GM19395 (cell line): ENCODE measurements around the gene MCC.

Experiments used
- ATAC-seq: cut with Tn5 transposase; IDR thresholded peaks from one replicate; pipeline ENCODE4 v1.9.1; 2021; ENCODE audit warnings: mild to moderate bottlenecking, moderate library complexity; ENCODE audit not compliant: unreplicated experiment

MCC gene

DNA sequence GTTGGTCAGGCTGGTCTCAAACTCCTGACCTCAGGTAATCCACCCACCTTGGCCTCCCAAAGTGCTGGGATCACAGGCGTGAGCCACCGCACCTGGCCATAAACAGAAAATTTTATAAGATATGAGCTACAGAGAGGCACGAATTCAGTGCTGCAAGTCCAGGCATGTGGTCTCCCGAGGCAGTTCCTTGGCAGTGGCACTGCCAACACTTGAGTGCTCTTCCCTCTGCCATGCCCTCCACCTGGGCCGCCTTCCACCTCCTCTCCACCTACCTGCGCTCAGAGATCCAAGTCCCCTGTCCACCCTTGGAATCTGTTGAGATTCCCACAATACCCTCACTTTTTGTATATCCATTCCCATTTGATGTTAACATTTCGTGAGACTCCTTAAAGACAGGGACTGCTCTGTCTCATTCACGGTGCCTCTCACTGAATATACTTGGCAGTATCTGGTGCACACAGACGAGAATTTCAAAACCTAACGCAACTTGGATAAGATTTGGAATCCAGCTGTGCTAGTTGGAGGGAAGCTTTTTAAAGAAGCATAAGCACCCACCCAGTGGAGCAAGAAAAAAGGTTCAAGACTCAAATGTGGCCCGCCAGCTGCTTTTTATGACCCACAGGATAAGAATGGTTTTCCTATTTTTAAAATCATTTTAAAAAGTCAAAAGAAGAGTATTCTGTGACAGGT lies 443.3 kb downstream of the MCC start:
- ATAC-seq: no peak

DNA sequence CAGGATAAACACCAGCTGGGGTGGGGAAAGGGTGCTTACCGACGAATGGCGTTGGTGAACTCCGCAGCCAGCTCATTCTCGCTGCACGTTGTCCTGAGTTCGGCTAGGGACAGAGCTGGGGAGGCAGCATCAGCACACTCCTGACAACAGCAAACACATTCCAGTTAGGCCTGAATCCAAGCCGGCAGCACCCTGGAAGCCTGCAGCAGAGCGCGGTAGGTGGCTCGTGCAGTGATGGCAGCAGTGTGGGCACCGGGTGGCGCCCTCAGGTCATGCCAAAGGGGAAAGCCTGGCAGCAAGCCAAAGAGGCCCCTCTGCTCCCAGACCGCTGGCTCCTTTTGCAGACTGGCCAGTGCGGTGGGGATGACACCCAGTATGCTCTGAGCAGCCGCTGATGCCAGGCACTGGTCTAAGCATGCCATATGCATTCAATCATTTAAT lies 444.7 kb downstream of the MCC start:
- ATAC-seq: no peak

DNA sequence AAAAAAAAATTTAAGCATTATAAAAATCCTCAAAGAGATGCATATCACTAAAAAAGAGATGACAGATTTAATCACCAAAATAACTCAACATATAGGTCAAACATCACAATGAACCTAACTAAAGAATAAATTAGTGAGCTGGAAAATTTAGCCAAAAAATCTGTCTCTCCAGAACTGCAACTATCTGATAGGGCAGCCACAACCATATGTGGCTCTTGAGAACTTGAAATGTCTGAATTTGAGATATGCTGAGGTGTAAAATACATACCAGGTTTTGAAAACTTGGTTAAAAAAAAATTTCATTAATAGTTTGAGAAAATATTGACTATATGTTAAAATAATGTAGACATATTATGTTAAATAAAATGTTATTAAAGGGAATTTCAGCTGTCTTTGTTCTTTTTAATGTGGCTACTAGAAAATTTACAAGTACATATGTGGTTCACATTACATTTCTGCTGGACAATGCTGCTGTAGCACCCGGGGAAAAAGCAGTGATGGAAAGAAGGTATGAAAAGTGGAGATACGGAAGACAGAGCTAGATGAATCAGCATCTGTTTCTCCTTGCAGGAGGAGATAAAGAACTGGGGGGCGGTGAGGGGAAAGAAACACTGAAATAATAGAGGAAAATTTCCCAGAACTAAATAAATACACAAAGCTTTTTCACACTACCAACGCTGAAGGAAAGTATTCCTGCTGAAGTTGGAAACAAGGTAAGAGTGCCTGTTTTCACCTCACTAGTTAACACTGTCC lies 445.6 kb downstream of the MCC start:
- ATAC-seq: no peak

DNA sequence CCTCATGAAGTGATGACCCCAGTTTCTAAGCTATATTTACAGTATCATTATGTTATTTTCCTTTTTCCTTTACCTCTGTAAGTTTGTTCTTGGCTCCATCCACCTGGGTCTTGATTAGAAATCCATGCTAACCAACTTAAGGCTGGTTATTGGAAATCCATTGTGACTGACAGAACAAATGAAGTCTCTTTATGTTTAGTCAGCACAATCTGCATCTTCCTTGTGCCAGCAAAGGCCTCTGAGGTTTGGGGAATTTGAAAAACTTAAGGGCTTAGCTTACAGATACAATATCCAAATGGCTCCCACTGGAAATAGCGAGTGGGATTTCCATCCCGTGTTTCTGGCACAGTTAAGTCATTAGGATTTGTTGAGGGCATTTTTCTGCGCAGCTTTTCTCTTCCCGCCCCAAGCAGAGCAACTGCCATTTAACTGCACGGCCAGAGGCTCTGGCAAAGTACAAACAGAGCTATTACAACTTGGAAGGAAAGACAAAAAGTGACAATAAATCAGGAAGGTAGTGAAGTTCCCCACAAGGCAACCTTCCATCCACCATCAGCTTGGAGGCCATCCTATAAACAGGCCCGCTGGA lies 447.5 kb downstream of the MCC start:
- ATAC-seq: no peak

DNA sequence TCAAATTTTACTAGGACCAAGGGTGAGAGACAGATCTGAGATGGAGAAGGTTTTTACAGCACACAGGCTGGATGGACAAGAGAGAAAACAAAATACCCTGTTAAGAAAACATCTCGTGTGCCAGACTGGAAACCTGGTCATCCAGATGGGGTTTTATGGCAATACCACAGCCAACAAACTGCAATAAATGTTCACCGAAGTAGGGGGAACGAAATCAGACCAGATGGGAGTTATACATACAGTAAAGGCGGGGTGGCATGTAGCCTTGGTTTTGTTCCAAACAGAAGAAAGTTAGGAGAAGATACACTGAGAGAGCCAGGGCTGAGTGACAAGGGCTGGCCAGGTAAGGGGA lies 448.3 kb downstream of the MCC start:
- ATAC-seq: no peak

DNA sequence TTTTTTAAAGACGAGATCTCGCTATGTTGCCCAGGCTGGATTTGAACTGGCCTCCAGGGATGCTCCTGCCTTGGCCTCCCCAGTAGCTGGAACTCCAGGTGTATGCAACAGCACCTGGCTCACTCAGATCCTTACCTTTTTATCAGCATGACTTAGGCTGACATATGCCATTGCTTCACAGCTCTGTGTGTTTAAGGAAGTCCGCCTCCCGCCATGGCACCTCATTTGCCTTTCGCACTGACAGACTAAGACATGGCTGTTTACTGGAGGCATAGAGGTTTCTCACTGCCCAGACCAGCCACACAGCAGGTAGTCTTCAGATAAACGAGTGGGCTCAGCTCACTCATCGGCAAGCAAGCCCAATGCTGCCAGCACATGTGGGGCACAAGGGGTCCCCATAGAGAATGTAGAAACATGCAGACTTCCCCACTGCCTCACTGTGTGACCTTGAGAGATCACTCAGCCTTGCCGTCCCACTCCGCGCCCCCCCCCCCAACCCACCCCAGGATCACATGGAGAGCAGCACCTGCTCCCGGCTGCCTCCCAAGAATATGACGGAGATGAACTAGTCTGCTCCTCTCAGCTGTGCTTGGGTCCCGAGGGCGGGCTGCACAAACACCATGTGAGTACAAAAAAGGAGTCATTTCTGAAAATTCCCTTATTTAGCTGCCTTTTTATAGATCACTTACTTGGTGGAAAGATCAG lies 448.9 kb downstream of the MCC start:
- ATAC-seq: no peak

DNA sequence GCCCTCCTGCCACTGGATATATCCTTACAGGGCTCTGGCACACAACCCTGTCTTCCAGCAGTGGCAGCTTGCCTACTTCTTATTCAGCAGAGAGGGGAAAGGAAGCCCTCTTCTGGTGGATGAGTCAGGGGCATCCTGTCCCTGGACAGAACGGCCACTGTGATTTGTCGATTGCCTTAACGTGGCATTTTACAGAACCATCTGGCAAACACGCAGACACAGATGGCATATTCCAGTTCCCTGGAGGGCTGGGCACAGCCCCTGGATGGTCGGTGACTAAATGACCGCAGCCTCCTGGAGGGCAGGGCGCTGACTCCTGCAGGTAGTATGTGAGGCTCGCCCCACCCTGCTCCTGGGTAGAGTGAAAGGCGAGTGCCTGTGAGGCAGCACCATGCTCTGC lies 449.5 kb downstream of the MCC start:
- ATAC-seq: no peak

DNA sequence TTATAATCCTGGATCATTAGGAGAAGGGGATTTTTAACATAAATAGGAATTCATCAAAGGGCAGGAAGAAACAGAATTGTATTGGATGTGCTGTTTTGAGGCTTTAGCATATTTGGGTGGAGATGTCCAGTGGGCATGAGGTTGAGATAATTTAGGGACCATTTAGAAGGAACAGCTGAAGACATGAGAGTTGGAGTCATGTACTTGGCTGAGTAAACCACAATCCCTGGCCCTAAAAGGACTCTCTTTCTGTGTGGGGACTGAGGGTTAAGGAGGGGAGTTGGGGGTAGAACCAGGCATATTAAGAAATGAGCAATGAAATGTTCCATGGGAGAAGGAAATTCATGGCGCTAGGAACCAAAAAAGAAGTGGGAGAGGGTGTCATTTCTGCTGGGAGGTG lies 450.1 kb downstream of the MCC start:
- ATAC-seq: no peak

DNA sequence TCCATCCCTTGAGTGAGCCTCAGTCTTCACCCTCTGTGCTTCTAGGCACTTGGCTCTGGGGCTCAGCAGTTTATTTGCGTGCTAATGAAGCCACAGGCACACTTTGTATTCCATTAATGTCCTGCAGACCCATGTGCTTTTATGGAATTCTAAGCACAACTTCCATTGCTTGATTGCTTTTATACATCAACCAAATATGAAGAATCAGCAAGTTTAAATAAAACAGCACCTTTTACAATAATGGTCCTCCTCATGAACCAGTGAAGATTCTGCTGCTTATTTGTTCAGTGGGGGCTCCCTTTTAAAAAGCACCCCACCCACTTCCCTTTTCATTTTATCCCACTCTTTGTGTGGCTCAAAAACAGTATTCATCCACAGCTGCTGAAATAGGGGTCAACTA lies 451.4 kb downstream of the MCC start:
- no peak for ATAC-seq

DNA sequence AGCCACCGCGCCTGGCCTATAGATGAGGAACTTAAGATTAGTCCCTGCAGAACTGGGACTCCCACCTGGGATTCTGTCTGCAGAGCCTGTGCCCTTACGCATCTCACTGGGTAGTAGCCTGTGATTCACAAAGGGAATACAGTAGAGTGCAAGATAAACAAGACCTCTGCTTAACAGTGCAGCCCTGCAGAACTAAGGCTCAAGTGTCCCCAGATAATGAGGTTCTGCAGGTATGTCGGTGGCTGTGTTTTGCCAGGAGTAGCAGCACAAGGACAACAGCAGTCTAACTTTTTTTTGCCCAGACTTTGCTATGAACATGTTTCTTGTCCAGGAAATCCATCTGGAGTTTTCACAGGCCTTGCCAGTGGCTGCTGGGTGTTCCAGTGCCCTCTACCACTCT lies 451.9 kb downstream of the MCC start:
- no peak for ATAC-seq

DNA sequence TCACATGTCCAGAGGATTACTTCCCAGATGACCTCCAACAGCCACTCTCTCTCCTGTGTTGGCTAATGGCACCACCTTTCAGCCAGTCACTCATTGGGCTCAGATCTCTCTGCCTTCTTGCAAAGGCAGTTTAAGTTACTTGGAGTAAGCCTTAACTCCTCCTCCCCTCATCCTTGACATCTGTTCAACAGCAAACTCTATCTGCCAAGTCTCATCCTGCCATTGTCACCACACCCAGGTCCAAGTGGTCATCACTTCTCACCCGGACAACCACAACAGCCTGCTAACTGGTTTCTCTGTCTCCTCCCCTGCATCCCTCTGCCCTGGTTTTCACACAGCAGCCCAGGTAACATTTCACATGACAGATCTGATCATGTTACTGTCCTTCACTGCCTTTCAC lies 453.2 kb downstream of the MCC start:
- ATAC-seq: no peak

DNA sequence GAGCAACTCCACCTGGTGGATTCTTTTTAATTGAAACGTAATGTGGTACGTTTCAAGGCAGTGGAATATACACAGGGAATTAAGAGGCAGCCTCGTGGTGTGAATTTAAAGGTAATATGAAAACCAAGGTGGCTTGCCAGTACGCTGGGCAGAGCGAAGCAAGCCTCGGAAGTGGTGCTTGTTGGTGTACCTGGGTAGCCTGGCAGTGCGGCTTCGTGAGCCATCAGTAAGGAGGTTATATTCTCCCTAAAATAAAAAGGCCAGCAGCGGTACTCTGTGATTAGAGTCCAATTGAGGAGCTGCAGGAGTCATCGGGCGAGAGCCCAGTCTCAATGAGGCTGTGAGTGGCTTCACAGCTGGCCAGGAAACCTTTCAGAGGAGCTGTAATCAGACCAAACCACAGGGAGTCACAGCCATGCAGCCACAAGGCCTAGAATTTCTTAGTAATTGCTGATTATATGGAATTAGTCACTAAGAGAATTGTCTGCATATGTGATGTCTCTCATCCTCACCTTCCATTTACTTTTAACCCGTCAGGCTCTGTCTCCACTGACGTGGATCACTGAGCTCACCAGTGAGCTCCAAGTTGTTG lies 454.0 kb downstream of the MCC start:
- no peak for ATAC-seq

DNA sequence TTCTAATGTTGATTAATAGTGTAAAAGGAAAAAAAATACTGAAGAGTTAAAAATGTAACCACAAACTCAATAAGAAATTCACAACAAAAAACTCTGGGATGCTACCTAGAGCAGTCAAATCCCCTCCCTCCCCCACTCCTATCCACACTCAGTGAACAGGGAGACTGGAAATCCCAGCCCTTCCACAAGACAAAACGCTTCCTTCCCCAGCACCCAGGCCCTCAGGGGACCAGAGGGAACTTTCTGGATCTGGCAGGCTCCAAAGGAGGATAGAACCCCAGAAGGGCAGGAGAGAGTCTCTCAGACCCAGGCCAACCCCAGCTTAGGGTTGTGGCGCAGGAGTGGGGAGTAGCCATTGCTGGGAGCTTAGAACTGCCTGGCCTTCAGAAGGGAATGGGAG lies 456.7 kb downstream of the MCC start:
- no peak for ATAC-seq

DNA sequence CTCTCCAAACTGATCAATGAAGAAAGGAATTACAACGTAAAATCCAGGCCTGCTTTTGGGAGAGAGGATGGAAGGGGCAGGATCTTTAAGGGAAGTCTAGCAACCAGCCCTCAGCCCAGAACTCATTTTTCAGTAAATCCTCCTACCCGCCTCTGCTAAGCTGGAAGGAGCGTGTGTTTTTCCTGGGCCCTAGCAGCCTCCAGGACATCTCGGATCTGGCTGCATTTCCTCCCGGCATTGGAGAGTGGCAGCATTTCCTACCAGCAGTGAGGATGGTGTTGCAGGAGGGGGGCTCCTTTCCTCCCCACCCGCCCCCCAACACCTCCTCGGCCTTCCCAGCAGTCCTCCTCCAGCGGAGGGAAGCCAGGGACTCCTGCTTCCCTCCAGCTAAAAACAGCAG lies 457.1 kb downstream of the MCC start:
- no peak for ATAC-seq

DNA sequence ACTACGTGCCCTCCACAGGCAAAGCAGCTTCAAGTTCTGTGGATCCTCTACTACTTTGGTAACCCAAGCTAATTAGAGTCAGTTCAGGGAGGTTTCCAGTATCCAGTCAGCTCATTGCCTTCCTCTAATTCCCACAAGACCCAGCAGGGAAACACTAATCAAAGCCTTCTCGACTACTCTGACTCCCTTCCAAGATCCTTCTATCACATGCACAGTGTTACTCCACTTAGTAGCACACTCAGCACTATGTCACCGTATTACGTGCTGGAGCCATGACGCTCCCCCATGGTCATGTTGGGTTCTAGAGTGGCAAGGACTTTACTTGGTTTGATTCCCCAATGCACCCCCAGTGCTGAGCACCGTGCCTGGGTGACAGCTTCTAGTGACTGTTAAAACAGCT lies 458.6 kb downstream of the MCC start:
- ATAC-seq: no peak

DNA sequence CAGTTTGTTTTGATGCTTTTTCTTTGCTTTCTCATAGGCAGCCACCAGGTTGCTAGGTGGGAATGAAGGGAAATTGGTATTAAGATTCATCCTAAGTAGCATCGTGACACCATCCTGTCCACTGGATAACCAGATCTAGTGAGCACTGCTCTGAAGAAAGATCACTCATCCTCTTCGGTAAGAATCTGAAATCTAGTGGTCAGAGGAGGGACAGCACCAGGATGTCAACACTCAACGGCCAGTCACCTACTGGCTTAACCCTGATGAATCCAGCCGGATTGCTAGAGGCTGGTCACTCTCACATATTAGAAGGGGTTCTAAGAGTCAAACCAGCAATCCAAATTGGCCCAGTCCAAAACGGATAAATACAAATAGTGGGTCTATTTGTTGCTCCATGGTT lies 460.8 kb downstream of the MCC start:
- ATAC-seq: no peak

DNA sequence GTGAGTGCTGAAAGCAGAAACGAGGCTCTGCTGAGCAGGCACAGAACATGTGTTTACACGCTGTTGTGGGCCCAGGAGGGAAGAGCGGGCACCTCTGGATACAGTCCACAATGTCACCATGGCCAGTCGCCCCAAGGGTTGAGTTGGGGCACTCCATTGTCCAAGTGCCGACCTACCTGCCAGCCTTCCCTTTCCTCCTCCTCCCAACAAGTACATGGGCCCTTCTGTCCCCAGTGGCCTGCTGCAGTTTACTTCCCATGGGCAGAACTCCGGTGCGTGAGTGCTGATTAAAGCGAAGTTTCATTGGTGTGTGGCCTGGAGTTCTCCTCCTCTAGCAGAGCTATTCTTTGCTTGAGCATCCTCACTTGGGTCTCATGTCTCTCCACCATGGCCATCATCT lies 461.2 kb downstream of the MCC start:
- ATAC-seq: no peak

DNA sequence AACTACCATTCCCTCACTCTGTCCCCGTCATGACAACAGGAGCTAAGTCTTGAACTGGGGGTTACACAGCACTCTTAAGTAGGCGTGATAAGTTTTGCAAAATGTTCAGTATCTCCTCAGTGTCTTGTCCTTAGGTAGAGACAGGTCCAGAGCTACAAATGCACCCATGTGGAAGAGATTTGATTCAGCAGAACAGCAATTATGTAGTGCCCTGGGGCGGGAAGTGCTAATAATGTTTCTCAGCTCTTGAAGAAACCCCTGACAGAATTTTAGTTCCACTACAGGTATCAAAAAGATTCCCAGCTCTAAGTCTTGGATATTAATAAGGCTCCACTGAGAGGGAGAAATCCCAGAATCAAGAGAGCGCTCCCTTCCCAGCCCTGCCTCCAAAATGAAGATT lies 462.0 kb downstream of the MCC start:
- ATAC-seq: no peak

DNA sequence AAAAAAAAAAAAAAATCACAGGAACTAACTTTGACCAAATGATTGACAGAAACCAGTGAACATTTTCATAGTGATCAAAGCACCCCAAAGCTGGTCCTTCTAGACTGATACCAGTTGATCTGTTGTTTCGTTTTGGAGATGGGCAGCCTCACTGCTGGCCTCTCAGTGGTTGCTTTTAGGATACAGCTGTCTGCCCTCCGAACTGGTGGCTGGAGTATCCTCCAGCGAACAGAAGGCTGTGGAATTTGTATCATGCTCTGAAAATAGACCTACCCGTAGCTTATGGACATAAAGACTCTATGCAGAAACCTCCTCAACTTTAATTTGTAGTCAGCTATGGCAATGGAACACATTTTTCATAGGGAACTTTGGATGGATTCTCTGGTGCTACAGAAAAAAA lies 462.7 kb downstream of the MCC start:
- no peak for ATAC-seq

DNA sequence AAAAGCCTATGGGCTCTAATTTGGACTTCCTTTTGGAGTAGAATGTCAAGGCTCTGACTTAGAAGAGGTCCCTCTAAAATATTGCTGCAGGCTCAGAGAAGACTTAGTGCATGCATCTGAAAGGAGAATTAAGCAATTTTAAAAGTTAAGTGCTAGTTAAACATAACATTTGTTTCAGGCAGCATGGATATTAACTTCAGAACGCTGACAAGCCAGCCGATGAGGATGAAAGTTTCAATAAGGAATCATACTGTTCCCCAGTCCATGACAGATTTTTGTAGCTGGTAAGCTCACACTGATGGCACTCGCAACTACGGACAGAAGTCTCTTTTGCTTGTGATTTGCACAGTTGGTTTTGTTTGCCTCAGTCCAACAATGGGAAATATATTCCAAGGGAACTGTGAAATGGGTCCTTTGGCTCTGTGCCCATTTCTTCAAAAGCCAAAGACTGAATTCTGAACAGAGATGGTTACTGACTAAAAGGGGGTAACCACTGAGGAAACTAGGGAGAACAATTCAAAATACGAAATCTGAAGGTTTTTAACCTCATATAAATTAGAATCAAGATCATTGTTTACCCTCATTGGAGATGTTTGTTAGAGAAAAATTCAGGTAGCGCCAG lies 464.1 kb downstream of the MCC start:
- no peak for ATAC-seq

DNA sequence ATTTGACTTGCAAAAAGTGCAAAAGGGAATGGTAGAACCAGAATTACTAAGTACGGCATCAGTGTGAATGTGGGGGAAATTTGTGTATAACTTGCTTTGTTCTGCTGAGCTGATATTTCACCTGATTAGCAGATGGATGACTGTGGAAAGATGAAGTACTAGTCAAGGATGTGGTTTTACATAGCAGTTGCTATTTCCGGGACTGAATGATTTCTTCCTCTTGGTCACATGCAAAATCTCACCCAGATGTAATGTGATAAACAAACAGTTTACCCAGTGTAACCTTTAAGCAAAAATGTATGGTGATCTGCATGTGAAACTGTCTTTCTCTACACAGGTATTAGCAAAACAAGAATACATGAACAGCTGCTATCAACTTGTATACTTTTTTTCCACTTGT lies 465.6 kb downstream of the MCC start:
- peak; percentile 84 for ATAC-seq
